Measurements from ENCODE around the gene SFXN3.
"Not testable (repeated sequence)": the region's sequence is repeated elsewhere in the genome, so short reads cannot be mapped to it uniquely, and the experiment has no call there.

The SFXN3 gene

DNA sequence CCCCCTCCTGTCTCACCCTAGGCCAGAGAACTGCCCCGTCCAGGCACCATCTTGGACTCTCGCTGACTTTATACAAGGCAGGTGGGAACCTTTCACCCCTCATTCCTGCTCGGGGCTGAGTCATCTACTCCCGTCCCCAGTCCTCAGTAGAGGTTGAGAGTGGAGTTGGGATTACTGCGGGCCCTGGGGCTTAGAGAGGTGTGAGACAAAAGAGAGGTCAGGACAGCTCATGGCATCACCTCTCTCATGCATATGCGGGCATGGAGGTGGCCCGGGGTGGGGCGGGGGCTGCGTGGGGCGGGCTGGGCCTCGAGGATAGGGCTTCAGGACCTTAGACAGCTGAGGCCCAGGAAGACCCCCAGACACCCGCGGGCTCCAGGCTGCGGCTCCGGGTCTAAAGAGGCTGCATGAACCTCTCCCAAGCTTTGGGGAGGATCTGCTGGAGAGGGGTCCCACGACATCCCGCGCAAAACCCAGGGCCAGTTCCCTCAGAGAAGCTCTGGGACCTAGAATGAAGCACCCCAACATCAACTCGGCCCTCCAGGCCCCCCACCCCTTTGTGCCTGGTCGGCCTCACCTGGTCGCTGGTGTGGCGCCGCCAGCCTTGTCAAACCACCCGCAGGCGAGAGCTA, 422 bp upstream of the SFXN3 start:
- ATAC-seq, result no peak
- TF ChIP-seq ZNF565 (CRISPR knock-in tag; conservative IDR thresholded peaks at IDR 0.05; ENCODE audit: low read depth) (no peak), GLIS3 (CRISPR knock-in tag; IDR thresholded peaks at IDR 0.05) (no peak), ZNF70 (CRISPR knock-in tag; IDR thresholded peaks at IDR 0.05) (no peak), ESRRG (CRISPR knock-in tag; IDR thresholded peaks at IDR 0.05) (no peak), TOX (CRISPR knock-in tag; IDR thresholded peaks at IDR 0.05; ENCODE audit: borderline replicate concordance) (no peak)
- TF ChIP-seq, protein P1, sequence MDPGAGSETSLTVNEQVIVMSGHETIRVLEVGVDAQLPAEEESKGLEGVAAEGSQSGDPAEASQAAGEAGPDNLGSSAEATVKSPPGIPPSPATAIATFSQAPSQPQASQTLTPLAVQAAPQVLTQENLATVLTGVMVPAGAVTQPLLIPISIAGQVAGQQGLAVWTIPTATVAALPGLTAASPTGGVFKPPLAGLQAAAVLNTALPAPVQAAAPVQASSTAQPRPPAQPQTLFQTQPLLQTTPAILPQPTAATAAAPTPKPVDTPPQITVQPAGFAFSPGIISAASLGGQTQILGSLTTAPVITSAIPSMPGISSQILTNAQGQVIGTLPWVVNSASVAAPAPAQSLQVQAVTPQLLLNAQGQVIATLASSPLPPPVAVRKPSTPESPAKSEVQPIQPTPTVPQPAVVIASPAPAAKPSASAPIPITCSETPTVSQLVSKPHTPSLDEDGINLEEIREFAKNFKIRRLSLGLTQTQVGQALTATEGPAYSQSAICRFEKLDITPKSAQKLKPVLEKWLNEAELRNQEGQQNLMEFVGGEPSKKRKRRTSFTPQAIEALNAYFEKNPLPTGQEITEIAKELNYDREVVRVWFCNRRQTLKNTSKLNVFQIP (CRISPR knock-in tag; IDR thresholded peaks at IDR 0.05; ENCODE audit: borderline replicate concordance, low read depth), result no peak

DNA sequence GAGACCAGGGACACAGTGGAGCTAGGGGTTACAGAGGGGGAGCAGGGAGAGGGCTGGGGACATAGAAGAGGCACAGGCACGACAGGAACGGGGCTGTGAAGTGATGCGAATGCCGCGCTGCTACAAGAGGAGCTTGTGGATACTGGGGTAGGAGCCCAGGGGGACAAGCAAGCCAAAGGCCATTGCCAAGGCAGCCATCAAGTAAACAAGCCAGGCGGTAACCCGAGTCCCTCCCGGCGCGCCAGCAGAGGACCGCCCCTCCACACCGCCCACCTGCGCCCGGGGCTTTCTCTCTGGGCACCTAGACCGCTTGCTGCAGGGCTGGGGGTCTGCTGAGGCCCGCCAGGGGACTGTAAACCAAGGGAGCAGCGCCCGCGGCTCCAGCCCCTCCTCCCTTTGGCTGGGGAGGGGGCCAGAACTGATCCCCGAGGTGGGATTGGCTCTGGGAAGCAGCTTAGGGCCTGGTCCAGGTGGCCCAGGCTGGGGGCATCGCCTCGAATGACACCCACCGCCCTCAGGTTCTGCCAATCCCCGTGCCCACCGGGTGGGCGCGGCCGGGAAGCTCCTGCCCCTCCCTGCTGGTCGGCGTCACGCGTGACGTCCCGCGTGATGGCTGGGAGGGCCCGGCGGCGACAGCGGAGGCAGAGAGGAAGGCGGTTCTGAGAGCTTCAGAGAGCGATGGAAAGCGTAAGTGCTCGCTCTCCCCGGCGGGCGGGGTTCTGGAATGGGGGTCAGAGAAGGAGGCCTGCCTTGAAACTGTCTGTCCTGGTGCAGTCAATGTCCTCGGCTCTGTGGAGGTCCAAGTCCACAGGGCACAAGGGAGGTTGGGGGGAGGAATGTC, 982 bp downstream of the SFXN3 start:
- TF ChIP-seq ZNF565 (CRISPR knock-in tag; conservative IDR thresholded peaks at IDR 0.05; ENCODE audit: low read depth) (no peak), PPARA (CRISPR knock-in tag; IDR thresholded peaks at IDR 0.05; ENCODE audit: borderline replicate concordance) (no peak), BACH2 (CRISPR knock-in tag; IDR thresholded peaks at IDR 0.05; ENCODE audit: borderline replicate concordance) (no peak), ESRRG (CRISPR knock-in tag; IDR thresholded peaks at IDR 0.05) (no peak), ZC3H10 (CRISPR knock-in tag; IDR thresholded peaks at IDR 0.05) (no peak), GLIS3 (CRISPR knock-in tag; IDR thresholded peaks at IDR 0.05) (no peak), OSR1 (CRISPR knock-in tag; IDR thresholded peaks at IDR 0.05) (no peak)
- ATAC-seq, result peak; percentile 64

DNA sequence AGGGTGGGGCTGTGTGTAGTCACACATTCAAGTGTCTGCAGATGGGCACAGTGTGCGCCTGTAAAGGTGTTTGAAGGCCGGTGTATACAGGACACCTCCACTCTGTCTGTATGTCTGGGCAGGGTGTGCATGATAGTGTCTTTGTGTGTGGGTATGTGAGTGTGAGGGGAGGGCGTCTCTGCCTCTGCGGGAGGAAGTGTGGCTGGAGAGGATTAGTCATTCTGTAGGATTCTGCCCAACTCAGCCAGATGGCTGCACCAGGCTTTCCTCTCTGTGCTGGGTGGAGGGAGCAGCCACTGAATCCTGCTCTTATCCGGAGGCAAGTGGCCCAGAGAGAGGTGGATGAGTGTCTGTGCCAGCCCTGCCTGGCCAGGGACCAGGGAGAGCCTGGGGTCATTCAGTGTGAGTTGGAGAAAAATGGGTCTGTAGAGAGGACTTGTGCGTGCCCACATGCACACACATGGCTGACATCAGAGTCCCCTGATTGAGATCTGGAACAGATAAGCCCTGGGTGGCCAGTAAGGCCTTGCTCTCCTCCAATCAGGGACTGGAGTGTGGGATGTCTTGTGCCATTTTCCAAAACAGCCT, 1.7 kb downstream of the SFXN3 start:
- TF ChIP-seq, protein P2, sequence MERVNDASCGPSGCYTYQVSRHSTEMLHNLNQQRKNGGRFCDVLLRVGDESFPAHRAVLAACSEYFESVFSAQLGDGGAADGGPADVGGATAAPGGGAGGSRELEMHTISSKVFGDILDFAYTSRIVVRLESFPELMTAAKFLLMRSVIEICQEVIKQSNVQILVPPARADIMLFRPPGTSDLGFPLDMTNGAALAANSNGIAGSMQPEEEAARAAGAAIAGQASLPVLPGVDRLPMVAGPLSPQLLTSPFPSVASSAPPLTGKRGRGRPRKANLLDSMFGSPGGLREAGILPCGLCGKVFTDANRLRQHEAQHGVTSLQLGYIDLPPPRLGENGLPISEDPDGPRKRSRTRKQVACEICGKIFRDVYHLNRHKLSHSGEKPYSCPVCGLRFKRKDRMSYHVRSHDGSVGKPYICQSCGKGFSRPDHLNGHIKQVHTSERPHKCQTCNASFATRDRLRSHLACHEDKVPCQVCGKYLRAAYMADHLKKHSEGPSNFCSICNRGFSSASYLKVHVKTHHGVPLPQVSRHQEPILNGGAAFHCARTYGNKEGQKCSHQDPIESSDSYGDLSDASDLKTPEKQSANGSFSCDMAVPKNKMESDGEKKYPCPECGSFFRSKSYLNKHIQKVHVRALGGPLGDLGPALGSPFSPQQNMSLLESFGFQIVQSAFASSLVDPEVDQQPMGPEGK (CRISPR knock-in tag; IDR thresholded peaks at IDR 0.05; ENCODE audit: borderline replicate concordance), result no peak
- no peak for TF ChIP-seq SNAI2 (CRISPR knock-in tag; IDR thresholded peaks at IDR 0.05)
- no peak for TF ChIP-seq ZNF70 (CRISPR knock-in tag; IDR thresholded peaks at IDR 0.05)
- TF ChIP-seq, protein P3, sequence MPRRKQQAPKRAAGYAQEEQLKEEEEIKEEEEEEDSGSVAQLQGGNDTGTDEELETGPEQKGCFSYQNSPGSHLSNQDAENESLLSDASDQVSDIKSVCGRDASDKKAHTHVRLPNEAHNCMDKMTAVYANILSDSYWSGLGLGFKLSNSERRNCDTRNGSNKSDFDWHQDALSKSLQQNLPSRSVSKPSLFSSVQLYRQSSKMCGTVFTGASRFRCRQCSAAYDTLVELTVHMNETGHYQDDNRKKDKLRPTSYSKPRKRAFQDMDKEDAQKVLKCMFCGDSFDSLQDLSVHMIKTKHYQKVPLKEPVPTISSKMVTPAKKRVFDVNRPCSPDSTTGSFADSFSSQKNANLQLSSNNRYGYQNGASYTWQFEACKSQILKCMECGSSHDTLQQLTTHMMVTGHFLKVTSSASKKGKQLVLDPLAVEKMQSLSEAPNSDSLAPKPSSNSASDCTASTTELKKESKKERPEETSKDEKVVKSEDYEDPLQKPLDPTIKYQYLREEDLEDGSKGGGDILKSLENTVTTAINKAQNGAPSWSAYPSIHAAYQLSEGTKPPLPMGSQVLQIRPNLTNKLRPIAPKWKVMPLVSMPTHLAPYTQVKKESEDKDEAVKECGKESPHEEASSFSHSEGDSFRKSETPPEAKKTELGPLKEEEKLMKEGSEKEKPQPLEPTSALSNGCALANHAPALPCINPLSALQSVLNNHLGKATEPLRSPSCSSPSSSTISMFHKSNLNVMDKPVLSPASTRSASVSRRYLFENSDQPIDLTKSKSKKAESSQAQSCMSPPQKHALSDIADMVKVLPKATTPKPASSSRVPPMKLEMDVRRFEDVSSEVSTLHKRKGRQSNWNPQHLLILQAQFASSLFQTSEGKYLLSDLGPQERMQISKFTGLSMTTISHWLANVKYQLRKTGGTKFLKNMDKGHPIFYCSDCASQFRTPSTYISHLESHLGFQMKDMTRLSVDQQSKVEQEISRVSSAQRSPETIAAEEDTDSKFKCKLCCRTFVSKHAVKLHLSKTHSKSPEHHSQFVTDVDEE (CRISPR knock-in tag; IDR thresholded peaks at IDR 0.05), result peak; percentile 60; the same call in 1 of the 2 replicates
- TF ChIP-seq TCF4 (CRISPR knock-in tag; IDR thresholded peaks at IDR 0.05; ENCODE audit: borderline replicate concordance), result peak; percentile 62; the same call in 1 of the 2 replicates
- ATAC-seq, result peak; percentile 82

DNA sequence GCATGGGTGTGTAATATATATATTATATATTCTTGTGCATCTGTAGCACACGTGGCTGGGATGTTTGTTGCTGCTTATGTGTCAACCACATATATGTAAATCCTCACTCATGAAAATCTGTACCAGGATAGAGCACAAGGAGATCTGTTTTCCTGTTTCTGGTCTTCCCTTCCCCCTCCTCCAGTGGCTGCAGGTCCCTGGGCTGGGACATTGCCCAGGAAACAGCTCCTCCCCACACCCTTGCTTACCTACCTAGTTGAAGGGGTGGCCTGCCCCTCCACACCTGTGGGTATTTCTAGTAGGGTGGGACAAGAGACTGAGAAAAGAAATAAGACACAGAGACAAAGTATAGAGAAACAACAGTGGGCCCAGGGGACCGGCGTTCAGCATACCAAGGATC, 2.2 kb downstream of the SFXN3 start:
- TF ChIP-seq, protein P2 (CRISPR knock-in tag; IDR thresholded peaks at IDR 0.05; ENCODE audit: borderline replicate concordance), result no peak
- no peak for TF ChIP-seq ZFP30 (CRISPR knock-in tag; IDR thresholded peaks at IDR 0.05)
- TF ChIP-seq ARNTL (CRISPR knock-in tag; IDR thresholded peaks at IDR 0.05; ENCODE audit: borderline replicate concordance, low read depth), result no peak

DNA sequence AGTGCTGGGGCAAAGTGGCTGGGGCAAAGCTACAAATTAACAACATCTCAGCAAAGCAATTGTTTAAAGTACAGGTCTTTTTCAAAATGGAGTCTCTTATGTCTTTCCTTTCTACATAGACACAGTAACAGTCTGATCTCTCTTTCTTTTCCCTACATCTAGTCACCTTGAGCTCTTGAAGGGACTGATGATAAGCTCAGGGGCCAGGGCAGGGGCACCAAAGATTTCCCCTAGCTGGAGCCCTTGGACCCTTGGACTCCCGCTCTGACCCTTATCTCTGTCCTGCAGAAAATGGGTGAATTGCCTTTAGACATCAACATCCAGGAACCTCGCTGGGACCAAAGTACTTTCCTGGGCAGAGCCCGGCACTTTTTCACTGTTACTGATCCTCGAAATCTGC, 3.4 kb downstream of the SFXN3 start:
- ATAC-seq, result not testable (repeated sequence)

More for the DNA sequence above, 2.2 kb downstream of the SFXN3 start:
- ATAC-seq, result no peak
